GM19239 (cell line): Measurements from ENCODE around the gene ATP2B2.

Source experiments
- DNase-seq: peaks from one replicate; pipeline ENCODE4 v3.0.0; 2011; ENCODE audit warnings: low spot score; ENCODE audit not compliant: insufficient read length
- FAIRE-seq: peaks from 2 replicates; lab custom pipeline; 2011; peaks lifted over from hg19 to GRCh38; lab: Jason Lieb, UNC

ATP2B2 gene

GRCh38 chr3:10274601-10275000 is 230.8 kb downstream of the ATP2B2 start:
- no peak for DNase-seq
- peak; percentile 21 for FAIRE-seq
